ENCODE data around the gene ECSIT. TPM values are rescaled to one million over a fixed set of nuclear protein-coding genes. Genes with fewer than 3 reads are reported as not detected.

Gene ECSIT
- total RNA-seq, 1 experiment from 2014 or later: 56.4 TPM

GRCh38 chr19:11479090-11479897, 49.6 kb downstream of the ECSIT start (continued):
- TF ChIP-seq E2F5 (CRISPR knock-in tag; IDR thresholded peaks at IDR 0.05) (no peak; the same call in 1 of the 2 replicates), ATF3 (CRISPR knock-in tag; conservative IDR thresholded peaks at IDR 0.05) (no peak), PREB (CRISPR knock-in tag; IDR thresholded peaks at IDR 0.05; ENCODE audit: borderline replicate concordance) (no peak), MLX (CRISPR knock-in tag; IDR thresholded peaks at IDR 0.05) (no peak), PRDM15 (CRISPR knock-in tag; IDR thresholded peaks at IDR 0.05) (no peak), USF1 (CRISPR knock-in tag; IDR thresholded peaks at IDR 0.05) (no peak), MXD4 (CRISPR knock-in tag; IDR thresholded peaks at IDR 0.05; ENCODE audit: borderline replicate concordance) (no peak), ZNF423 (CRISPR knock-in tag; IDR thresholded peaks at IDR 0.05) (no peak), IRF2 (CRISPR knock-in tag; IDR thresholded peaks at IDR 0.05; ENCODE audit: borderline replicate concordance, low read depth) (no peak), MAX (CRISPR knock-in tag; IDR thresholded peaks at IDR 0.05) (no peak; the same call in 1 of the 2 replicates), TCF7 (CRISPR knock-in tag; IDR thresholded peaks at IDR 0.05; ENCODE audit: low read depth) (no peak), FOXP4 (CRISPR knock-in tag; IDR thresholded peaks at IDR 0.05) (no peak; the same call in 1 of the 2 replicates), ATF2 (CRISPR knock-in tag; IDR thresholded peaks at IDR 0.05; ENCODE audit: borderline replicate concordance, low read depth) (no peak), KAT7 (CRISPR knock-in tag; IDR thresholded peaks at IDR 0.05; ENCODE audit: borderline replicate concordance) (no peak), GRHL2 (CRISPR knock-in tag; IDR thresholded peaks at IDR 0.05; ENCODE audit: insufficient replicate concordance, severe bottlenecking) (no peak), E2F4 (CRISPR knock-in tag; IDR thresholded peaks at IDR 0.05; ENCODE audit: borderline replicate concordance, low read depth) (0 out of 2 replicates have a peak, but pooled peaks have one; percentile 45), SMAD4 (CRISPR knock-in tag; IDR thresholded peaks at IDR 0.05) (no peak), CBFB (CRISPR knock-in tag; IDR thresholded peaks at IDR 0.05; ENCODE audit: low read depth) (no peak), E2F1 (CRISPR knock-in tag; IDR thresholded peaks at IDR 0.05) (no peak), ZNF121 (CRISPR knock-in tag; IDR thresholded peaks at IDR 0.05) (0 out of 2 replicates have a peak, but pooled peaks have one; percentile 4), SP1 (CRISPR knock-in tag; conservative IDR thresholded peaks at IDR 0.05) (peak; percentile 94), ZNF232 (CRISPR knock-in tag; IDR thresholded peaks at IDR 0.05) (no peak), ESRRA (CRISPR knock-in tag; IDR thresholded peaks at IDR 0.05; ENCODE audit: borderline replicate concordance) (peak; percentile 91), ZNF671 (CRISPR knock-in tag; IDR thresholded peaks at IDR 0.05) (no peak)
